ENCODE results near the gene TAS2R40. TPM values are rescaled to one million over a fixed set of nuclear protein-coding genes. Genes with fewer than 3 reads are reported as not detected.

The TAS2R40 gene
- total RNA-seq, 2 experiments from 2014 or later = not detected

DNA sequence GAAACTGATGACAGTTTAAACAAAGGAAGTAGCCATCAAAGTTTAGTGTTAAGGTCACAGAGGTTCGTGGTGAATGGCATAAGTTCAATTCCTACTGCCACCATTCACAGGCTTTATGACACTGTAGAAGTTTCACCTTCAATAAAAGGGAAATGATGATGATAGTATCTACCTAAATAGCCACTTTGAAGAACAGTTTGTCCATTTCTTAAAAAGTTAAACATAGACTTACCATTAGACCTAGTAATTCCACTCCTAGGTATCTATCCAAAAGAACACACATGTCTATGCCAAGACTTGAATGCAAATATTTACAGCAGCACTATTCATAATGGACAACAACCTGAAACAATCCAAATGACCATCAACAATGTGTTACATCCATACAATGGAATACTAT, 22.5 kb downstream of the TAS2R40 start:
- Mint-ChIP-seq H3K4me3 (no peak overlapping the region), H3K27me3 (no peaks in the 10 kb centered on the region), H3K4me1 (ENCODE audit: low read depth) (peaks cover 61% of the 10 kb centered on the region), H3K36me3 (ENCODE audit: low read depth) (peaks cover 12% of the 10 kb centered on the region), H3K9me3 (peaks cover 11% of the 10 kb centered on the region), H3K27ac (peak overlapping the region; percentile 80)
- ChIA-PET POLR2A (interaction anchor here (1.8 kb wide), 1 partner anchor 19 kb away, joined by 5 read pairs; the partner anchor contains the start of gene GSTK1), CTCF (interaction anchor here (0.9 to 7.9 kb wide), 7 partner anchors 11 to 173 kb away, joined by 3 to 211 read pairs (median 6); no protein-coding TSS in a partner anchor)
- TF ChIP-seq, protein P1, sequence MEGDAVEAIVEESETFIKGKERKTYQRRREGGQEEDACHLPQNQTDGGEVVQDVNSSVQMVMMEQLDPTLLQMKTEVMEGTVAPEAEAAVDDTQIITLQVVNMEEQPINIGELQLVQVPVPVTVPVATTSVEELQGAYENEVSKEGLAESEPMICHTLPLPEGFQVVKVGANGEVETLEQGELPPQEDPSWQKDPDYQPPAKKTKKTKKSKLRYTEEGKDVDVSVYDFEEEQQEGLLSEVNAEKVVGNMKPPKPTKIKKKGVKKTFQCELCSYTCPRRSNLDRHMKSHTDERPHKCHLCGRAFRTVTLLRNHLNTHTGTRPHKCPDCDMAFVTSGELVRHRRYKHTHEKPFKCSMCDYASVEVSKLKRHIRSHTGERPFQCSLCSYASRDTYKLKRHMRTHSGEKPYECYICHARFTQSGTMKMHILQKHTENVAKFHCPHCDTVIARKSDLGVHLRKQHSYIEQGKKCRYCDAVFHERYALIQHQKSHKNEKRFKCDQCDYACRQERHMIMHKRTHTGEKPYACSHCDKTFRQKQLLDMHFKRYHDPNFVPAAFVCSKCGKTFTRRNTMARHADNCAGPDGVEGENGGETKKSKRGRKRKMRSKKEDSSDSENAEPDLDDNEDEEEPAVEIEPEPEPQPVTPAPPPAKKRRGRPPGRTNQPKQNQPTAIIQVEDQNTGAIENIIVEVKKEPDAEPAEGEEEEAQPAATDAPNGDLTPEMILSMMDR (IDR thresholded peaks at IDR 0.05) = no peak
- ATAC-seq (no peak), DNase-seq (no peak)
- intact Hi-C loops (cut with micrococcal nuclease) = loop anchor here (2.0 kb wide), 1 partner anchor 46 kb away; no protein-coding TSS in a partner anchor

DNA sequence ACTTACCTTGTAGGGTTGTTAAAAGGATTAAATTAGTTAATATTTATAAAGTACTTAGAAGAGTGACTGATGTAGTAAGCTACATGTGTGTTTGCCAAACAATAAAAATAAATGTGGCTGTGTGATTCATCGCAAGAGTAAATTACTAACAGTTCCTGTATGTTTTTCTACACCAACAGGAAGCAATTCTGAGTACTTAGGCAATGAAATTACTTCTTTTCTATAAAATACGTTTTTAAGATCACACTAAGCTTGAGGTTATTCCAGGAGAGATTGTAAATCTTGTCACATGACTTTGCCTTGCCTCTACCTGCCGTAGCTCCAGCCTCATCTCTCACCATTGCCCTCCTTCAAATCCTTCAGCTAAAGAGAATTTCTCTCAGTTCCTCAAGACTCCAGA, 23.3 kb downstream of the TAS2R40 start:
- ChIA-PET CTCF (interaction anchor here (0.8 to 7.9 kb wide), 10 partner anchors 10 to 242 kb away, joined by 3 to 211 read pairs (median 4); no protein-coding TSS in a partner anchor), POLR2A (interaction anchor here (0.8 to 1.8 kb wide), 3 partner anchors 18 to 65 kb away, joined by 3 to 6 read pairs (median 5); partner anchors contain the start of genes CASP2 and GSTK1)
- peak; percentile 68 for ATAC-seq
- TF ChIP-seq, protein P1 (IDR thresholded peaks at IDR 0.05) = no peak
- Mint-ChIP-seq H3K36me3 (ENCODE audit: low read depth) (peaks cover 18% of the 10 kb centered on the region), H3K27me3 (no peaks in the 10 kb centered on the region), H3K4me1 (ENCODE audit: low read depth) (peaks cover 66% of the 10 kb centered on the region), H3K27ac (peak overlapping the region; percentile 86), H3K9me3 (peaks cover 17% of the 10 kb centered on the region), H3K4me3 (no peak overlapping the region)
- no peak for DNase-seq
- intact Hi-C loops (cut with micrococcal nuclease) = loop anchor here (2.0 to 5.0 kb wide), 2 partner anchors 37 to 46 kb away; partner anchors contain the start of gene TMEM139

DNA sequence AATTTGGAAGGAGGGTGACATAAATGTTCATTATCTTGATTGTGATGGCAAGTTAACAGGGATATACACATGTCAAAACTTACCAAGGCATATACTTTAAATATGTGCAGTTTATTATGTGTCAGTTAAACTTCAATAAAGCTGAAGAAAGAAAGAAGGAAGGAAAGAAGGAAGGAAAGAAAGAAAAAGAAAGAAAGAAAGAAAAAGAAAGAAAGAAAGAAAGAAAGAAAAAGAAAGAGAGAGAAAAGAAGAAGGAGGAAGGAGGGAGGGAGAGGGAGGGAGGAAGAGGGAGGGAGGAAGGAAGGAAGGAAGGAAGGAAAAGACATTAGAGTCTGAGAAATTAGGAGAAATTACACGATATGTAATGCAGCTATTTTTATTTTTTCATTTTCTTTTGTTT, 25.5 kb downstream of the TAS2R40 start:
- Mint-ChIP-seq H3K9me3 (peaks cover 24% of the 10 kb centered on the region), H3K36me3 (ENCODE audit: low read depth) (peaks cover 29% of the 10 kb centered on the region), H3K4me1 (ENCODE audit: low read depth) (peaks cover 77% of the 10 kb centered on the region), H3K27me3 (no peaks in the 10 kb centered on the region), H3K27ac (no peak overlapping the region), H3K4me3 (no peak overlapping the region)
- ChIA-PET POLR2A (interaction anchor here (0.7 to 1.4 kb wide), 2 partner anchors 40 to 62 kb away, joined by 3 read pairs; no protein-coding TSS in a partner anchor), CTCF (interaction anchor here (1.1 to 2.8 kb wide), 5 partner anchors 10 to 133 kb away, joined by 3 to 15 read pairs (median 4); no protein-coding TSS in a partner anchor)
- TF ChIP-seq, protein P1 (IDR thresholded peaks at IDR 0.05) = no peak
- ATAC-seq (no peak), DNase-seq (no peak)
- intact Hi-C loops (cut with micrococcal nuclease) = loop anchor here (5.0 kb wide), 1 partner anchor 35 kb away; the partner anchor contains the start of gene TMEM139

DNA sequence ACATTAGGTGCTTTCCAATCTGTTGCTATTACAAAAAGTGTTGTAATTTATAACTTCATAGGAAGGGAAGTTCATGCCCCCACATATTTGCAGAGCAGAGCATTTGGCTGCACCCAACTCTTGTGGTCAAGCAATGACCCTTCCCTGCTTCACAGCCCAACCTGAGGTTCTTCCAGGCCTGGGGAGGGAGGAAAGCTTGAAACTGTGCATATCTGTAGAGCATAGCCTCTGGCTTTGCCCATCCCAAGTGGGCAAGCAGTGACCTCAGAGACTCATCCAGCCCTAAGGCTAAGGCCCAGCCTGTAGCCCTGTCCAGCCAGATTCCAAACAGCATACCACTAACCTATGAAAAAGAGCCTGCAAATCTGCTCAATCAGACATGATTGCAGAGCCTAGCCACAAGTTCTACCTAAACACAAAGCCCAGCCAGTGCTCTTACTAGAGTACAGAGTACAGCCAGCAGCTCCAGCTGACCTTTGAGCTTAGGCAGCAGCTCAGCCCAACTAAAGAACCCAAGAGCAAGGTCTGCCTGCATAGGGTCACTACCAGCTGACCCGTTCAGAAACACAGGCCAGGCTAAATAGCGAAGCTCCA, 27.0 kb downstream of the TAS2R40 start:
- TF ChIP-seq, protein P1 (IDR thresholded peaks at IDR 0.05) = no peak
- ATAC-seq (no peak), DNase-seq (no peak)
- Mint-ChIP-seq H3K4me3 (no peak overlapping the region), H3K9me3 (peaks cover 34% of the 10 kb centered on the region), H3K36me3 (ENCODE audit: low read depth) (peaks cover 37% of the 10 kb centered on the region), H3K27me3 (no peaks in the 10 kb centered on the region), H3K27ac (peak overlapping the region; percentile 53), H3K4me1 (ENCODE audit: low read depth) (peaks cover 74% of the 10 kb centered on the region)
- CTCF ChIA-PET = interaction anchor here (0.8 to 5.7 kb wide), 10 partner anchors 8 to 168 kb away, joined by 3 to 48 read pairs (median 7); partner anchors contain the start of gene GSTK1
- intact Hi-C loops (cut with micrococcal nuclease) = loop anchor here (5.0 kb wide), 1 partner anchor 33 kb away; the partner anchor contains the start of gene TMEM139
- POLR2A ChIA-PET = interaction anchor here (1.6 kb wide), 1 partner anchor 15 kb away, joined by 6 read pairs; the partner anchor contains the start of gene GSTK1
